Activated CD4-positive, alpha-beta memory T cell treated with anti-CD3 and anti-CD28 coated beads, Interleukin-2, amount 10 ng/mL, durations not matched to agents 7 days and 5 days (primary cell): ENCODE results near the gene KCNA10. TPM values are rescaled to one million over a fixed set of nuclear protein-coding genes. Genes with fewer than 3 reads are reported as not detected.

ENCODE experiments used
- CTCF ChIA-PET: fragments of 350-600 bp; sonication (Branson Sonifier 250); formaldehyde crosslinking; loops from one replicate; lab custom pipeline; 2021; ENCODE audit warnings: antibody characterized with exemption, inconsistent platforms; lab: Charles Lee
- POLR2A ChIA-PET: fragments of 350-600 bp; sonication (Branson Sonifier 250); formaldehyde crosslinking; loops from one replicate; lab custom pipeline; 2021; ENCODE audit warnings: antibody characterized with exemption; lab: Charles Lee
- DNase-seq: peaks from one replicate; pipeline ENCODE4 v3.0.0-alpha.2; 2020
- H3K27ac Mint-ChIP-seq: one replicate; pipeline ENCODE4 v1.8.0; 2021; ENCODE audit warnings: mild to moderate bottlenecking, mixed read lengths
- H3K27me3 Mint-ChIP-seq: one replicate; pipeline ENCODE4 v1.8.0; 2021; ENCODE audit warnings: mixed read lengths
- H3K36me3 Mint-ChIP-seq: one replicate; pipeline ENCODE4 v1.8.0; 2021; ENCODE audit warnings: low read depth, mixed read lengths
- H3K4me1 Mint-ChIP-seq: one replicate; pipeline ENCODE4 v1.8.0; 2021; ENCODE audit warnings: mixed read lengths
- H3K4me3 Mint-ChIP-seq: one replicate; pipeline ENCODE4 v1.8.0; 2021; ENCODE audit warnings: mild to moderate bottlenecking, mixed read lengths
- H3K9me3 Mint-ChIP-seq: one replicate; pipeline ENCODE4 v1.8.0; 2021; ENCODE audit warnings: mixed read lengths
- total RNA-seq, 2 experiments: library from RNA; stranded (reverse); gene quantifications; one replicate each; pipeline ENCODE4 v1.2.3, GENCODE V29; 2021

KCNA10 gene
- total RNA-seq, 2 experiments from 2014 or later: not detected

GRCh38 chr1:110481968-110482623 is 36.9 kb downstream of the KCNA10 start:
- Mint-ChIP-seq H3K27me3 (peaks cover 32% of the 10 kb centered on the region), H3K36me3 (no peaks in the 10 kb centered on the region), H3K4me3 (no peak overlapping the region), H3K4me1 (peaks cover 3% of the 10 kb centered on the region), H3K27ac (no peak overlapping the region), H3K9me3 (no peaks in the 10 kb centered on the region)
- ChIA-PET CTCF (interaction anchor here (1.8 to 3.0 kb wide), 2 partner anchors 14 to 22 kb away, joined by 4 to 18 read pairs; no protein-coding TSS in a partner anchor), POLR2A (no interaction called here)
- DNase-seq: no peak

DNA sequence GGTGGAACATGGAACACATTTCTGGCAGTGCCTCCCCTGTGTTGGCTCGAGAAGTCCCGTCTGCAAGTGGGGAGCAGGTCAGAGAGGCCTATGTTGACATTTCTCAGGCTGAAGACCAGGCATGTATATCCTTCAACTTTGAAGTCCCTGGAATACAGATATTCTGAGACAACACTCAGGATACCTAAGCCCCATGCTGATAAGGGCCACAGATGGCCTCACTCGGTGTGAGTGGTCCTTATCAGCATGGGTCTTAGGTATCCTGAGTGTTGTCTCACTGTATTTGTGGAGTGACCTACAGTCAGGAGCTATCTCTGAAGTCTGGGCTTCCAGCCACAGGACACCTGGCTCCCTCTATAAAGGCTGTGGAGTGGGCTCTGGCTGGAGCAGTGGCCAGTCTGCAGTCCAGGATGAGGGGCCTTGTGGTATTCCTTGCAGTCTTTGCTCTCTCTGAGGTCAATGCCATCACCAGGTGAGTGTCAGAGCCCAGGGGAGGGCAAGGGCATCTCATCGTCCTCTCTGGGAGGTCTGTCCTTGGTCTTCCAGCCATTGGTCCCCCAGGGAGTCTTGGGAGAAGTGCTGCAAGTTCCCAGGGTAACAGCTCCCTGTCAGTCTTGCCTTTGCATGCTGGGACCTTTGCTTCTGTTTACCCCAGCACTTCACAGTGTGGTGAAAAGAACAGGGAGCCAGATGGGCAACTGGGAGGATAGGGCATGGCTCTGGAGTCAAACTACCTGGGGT is 38.4 kb downstream of the KCNA10 start:
- CTCF ChIA-PET: interaction anchor here (0.7 to 3.0 kb wide), 3 partner anchors 15 to 21 kb away, joined by 3 to 18 read pairs (median 3); no protein-coding TSS in a partner anchor
- Mint-ChIP-seq H3K4me3 (no peak overlapping the region), H3K36me3 (no peaks in the 10 kb centered on the region), H3K9me3 (no peaks in the 10 kb centered on the region), H3K27ac (no peak overlapping the region), H3K4me1 (peaks cover 3% of the 10 kb centered on the region), H3K27me3 (peaks cover 25% of the 10 kb centered on the region)
- DNase-seq: no peak
- POLR2A ChIA-PET: no interaction called here

GRCh38 chr1:110478886-110479285 is 40.1 kb downstream of the KCNA10 start:
- peaks cover 20% of the 10 kb centered on the region for H3K27me3 Mint-ChIP-seq
- peaks cover 3% of the 10 kb centered on the region for H3K4me1 Mint-ChIP-seq
- POLR2A ChIA-PET: interaction anchor here (1.2 kb wide), 1 partner anchor 50 kb away, joined by 3 read pairs; no protein-coding TSS in a partner anchor

DNA sequence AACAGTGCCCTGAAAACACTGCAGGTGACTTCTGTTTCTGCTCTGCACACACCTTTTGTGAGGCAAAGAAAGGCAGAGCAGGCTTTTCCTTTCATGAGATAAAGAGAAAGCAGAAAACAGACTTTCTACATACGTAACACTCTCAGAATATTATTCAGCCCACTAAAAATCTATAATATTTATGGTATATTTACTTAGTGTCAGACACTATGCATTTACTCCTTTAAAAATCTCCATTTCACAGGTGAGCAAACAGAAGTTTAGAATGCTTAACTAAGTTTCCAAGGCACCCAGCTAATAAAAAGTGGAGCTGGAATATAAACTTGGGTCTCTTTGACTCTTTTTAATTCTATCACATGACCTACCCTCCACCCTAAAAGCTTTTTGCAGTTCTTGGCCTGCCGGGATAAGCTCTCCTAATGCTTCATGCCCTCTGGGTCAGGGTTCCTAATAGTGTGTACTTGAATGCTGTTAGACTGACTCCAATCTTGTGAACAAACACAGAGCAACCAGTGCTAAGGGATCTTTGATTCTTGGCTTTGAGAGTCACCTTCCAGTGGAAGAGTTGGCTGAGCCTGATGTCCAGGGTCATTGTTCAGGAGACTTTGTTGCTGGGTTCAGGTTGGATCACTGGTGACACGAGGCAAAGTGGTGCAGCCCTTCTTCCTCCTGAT is 40.9 kb downstream of the KCNA10 start:
- ChIA-PET POLR2A (interaction anchor here (1.2 kb wide), 1 partner anchor 49 kb away, joined by 3 read pairs; no protein-coding TSS in a partner anchor), CTCF (interaction anchor here (1.2 to 3.3 kb wide), 2 partner anchors 14 to 18 kb away, joined by 3 to 17 read pairs; no protein-coding TSS in a partner anchor)
- Mint-ChIP-seq H3K4me1 (peaks cover 3% of the 10 kb centered on the region), H3K27me3 (peaks cover 12% of the 10 kb centered on the region), H3K4me3 (no peak overlapping the region), H3K27ac (no peak overlapping the region), H3K9me3 (no peaks in the 10 kb centered on the region), H3K36me3 (no peaks in the 10 kb centered on the region)
- no peak for DNase-seq

More at GRCh38 chr1:110478886-110479285, 40.1 kb downstream of the KCNA10 start:
- no peak overlapping the region for H3K4me3 Mint-ChIP-seq
- CTCF ChIA-PET: interaction anchor here (3.3 kb wide), 1 partner anchor 17 kb away, joined by 17 read pairs; no protein-coding TSS in a partner anchor
- no peaks in the 10 kb centered on the region for H3K9me3 Mint-ChIP-seq
- H3K27ac Mint-ChIP-seq: no peak overlapping the region
- no peaks in the 10 kb centered on the region for H3K36me3 Mint-ChIP-seq
- no peak for DNase-seq

DNA sequence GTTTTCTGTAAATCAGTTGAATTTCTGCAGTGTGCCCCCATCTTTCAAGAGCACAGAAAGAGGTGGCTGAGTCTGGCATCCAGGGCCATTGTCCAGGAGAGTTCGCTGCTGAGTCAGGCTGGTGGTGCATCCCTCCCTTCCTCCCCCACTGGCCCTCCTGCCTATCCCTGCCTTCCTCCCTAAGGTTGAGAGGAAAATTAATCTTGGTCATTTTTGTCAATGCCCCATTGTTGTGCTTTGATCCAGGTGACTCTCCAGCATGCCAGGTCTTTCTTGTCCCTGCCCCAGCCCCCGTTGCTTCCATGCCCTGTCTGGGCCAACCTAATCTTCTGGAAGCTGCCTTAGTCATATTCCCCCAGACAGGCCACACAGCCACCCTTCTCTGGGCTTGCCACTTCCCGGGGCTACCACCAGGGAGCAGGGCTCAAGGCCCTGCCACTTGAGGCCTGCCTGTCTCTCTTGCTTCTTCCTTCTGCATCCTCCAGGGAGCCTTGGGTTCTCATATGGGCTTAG is 41.5 kb downstream of the KCNA10 start:
- no peak overlapping the region for H3K27ac Mint-ChIP-seq
- no peaks in the 10 kb centered on the region for H3K9me3 Mint-ChIP-seq
- H3K27me3 Mint-ChIP-seq: peaks cover 13% of the 10 kb centered on the region
- no peak overlapping the region for H3K4me3 Mint-ChIP-seq
- peaks cover 3% of the 10 kb centered on the region for H3K4me1 Mint-ChIP-seq
- peak; percentile 24 for DNase-seq
- POLR2A ChIA-PET: interaction anchor here (1.2 kb wide), 1 partner anchor 48 kb away, joined by 3 read pairs; no protein-coding TSS in a partner anchor
- H3K36me3 Mint-ChIP-seq: no peaks in the 10 kb centered on the region
- CTCF ChIA-PET: interaction anchor here (1.2 to 3.3 kb wide), 2 partner anchors 14 to 19 kb away, joined by 3 to 17 read pairs; no protein-coding TSS in a partner anchor

DNA sequence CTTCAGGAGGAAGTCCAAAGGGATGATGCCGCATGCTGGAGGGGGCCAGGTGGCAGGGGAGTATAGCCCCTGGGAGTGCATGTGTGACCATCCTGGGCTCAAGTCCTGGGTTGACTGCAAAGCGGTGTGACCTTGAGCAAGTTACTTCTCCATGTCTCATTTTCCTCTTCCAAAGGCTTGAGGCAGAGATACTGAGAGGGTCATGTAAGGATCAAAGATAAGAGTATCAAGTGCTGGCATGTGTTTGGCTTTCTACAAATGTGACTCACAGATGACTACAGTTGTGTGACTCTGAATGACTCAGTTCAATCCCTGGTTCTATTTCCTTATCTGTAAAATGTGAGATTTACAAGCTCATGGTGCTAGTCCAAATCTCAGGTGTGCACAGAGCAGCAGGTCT is 41.9 kb downstream of the KCNA10 start:
- Mint-ChIP-seq H3K4me1 (peaks cover 3% of the 10 kb centered on the region), H3K36me3 (no peaks in the 10 kb centered on the region), H3K27me3 (peaks cover 9% of the 10 kb centered on the region), H3K27ac (no peak overlapping the region), H3K9me3 (no peaks in the 10 kb centered on the region), H3K4me3 (no peak overlapping the region)
- ChIA-PET POLR2A (no interaction called here), CTCF (interaction anchor here (1.2 to 3.3 kb wide), 2 partner anchors 13 to 19 kb away, joined by 3 to 17 read pairs; no protein-coding TSS in a partner anchor)
- DNase-seq: no peak

DNA sequence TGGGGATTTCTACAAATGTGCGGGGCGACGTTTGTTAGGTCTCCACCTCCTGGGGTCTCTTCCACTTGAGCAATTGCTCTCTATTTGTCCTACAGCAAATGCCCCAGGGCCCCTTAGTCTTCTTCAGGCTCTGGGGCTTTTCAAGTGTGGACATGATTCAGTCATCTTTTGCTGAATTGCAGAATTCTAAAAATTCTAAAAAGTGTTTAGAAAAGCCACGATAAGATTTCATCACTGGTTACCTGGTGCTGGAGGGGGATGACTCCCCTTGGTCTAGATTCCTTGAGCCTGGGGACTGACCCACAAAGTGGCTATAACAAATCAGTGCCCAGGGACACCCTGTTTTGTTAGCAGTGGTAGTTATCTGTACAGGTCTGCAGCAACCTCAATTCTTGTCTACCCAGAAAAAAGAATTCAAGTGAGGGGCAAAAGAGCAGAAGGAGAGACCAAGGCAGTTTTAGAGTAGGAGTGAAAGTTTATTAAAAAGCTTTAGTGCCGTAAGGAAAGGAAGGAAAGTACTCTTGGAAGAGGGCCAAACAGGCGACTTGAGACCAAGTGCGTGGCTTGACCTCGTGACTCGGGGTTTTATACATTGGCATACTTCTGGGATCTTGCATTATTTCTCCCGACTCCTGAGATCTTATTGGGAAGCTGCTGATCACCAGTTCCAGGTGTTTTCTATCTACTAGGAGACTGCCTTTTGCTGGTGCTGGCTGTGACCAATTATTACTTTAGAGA is 42.8 kb downstream of the KCNA10 start:
- CTCF ChIA-PET: interaction anchor here (3.3 kb wide), 1 partner anchor 20 kb away, joined by 17 read pairs; no protein-coding TSS in a partner anchor
- Mint-ChIP-seq H3K4me3 (no peak overlapping the region), H3K36me3 (no peaks in the 10 kb centered on the region), H3K27ac (no peak overlapping the region), H3K4me1 (peaks cover 3% of the 10 kb centered on the region), H3K27me3 (peaks cover 7% of the 10 kb centered on the region), H3K9me3 (no peaks in the 10 kb centered on the region)
- POLR2A ChIA-PET: no interaction called here
- DNase-seq: no peak

- no peaks in the 10 kb centered on the region for H3K9me3 Mint-ChIP-seq
- H3K4me3 Mint-ChIP-seq: no peak overlapping the region
- DNase-seq: no peak
- peaks cover 3% of the 10 kb centered on the region for H3K4me1 Mint-ChIP-seq
- H3K27me3 Mint-ChIP-seq: peaks cover 10% of the 10 kb centered on the region
- POLR2A ChIA-PET: no interaction called here
- H3K27ac Mint-ChIP-seq: no peak overlapping the region
- no peaks in the 10 kb centered on the region for H3K36me3 Mint-ChIP-seq
- CTCF ChIA-PET: interaction anchor here (3.3 kb wide), 1 partner anchor 21 kb away, joined by 17 read pairs; no protein-coding TSS in a partner anchor
Measured at GRCh38 chr1:110475362-110476027, 43.5 kb downstream of the KCNA10 start.

- H3K4me3 Mint-ChIP-seq: no peak overlapping the region
- peaks cover 3% of the 10 kb centered on the region for H3K4me1 Mint-ChIP-seq
- H3K27me3 Mint-ChIP-seq: peaks cover 13% of the 10 kb centered on the region
- ChIA-PET POLR2A (no interaction called here), CTCF (interaction anchor here (1.1 kb wide), 1 partner anchor 15 kb away, joined by 3 read pairs; no protein-coding TSS in a partner anchor)
- DNase-seq: no peak
- H3K36me3 Mint-ChIP-seq: no peaks in the 10 kb centered on the region
- no peaks in the 10 kb centered on the region for H3K9me3 Mint-ChIP-seq
- no peak overlapping the region for H3K27ac Mint-ChIP-seq
Measured at GRCh38 chr1:110474444-110474843, 44.5 kb downstream of the KCNA10 start.

- Mint-ChIP-seq H3K36me3 (no peaks in the 10 kb centered on the region), H3K4me3 (no peak overlapping the region), H3K27me3 (peaks cover 14% of the 10 kb centered on the region), H3K27ac (no peak overlapping the region), H3K4me1 (peaks cover 1% of the 10 kb centered on the region), H3K9me3 (no peaks in the 10 kb centered on the region)
- DNase-seq: no peak
- ChIA-PET CTCF (interaction anchor here (1.7 to 2.0 kb wide), 2 partner anchors 23 to 269 kb away, joined by 3 to 5 read pairs; no protein-coding TSS in a partner anchor), POLR2A (interaction anchor here (1.2 kb wide), 1 partner anchor 21 kb away, joined by 3 read pairs; no protein-coding TSS in a partner anchor)
Measured at GRCh38 chr1:110472546-110472945, 46.4 kb downstream of the KCNA10 start.

GRCh38 chr1:110471131-110471530 is 47.8 kb downstream of the KCNA10 start:
- DNase-seq: no peak

More at GRCh38 chr1:110471131-110471530, 47.8 kb downstream of the KCNA10 start:
- H3K4me1 Mint-ChIP-seq: no peaks in the 10 kb centered on the region
- no peak overlapping the region for H3K27ac Mint-ChIP-seq
- POLR2A ChIA-PET: no interaction called here
- CTCF ChIA-PET: interaction anchor here (2.0 kb wide), 1 partner anchor 25 kb away, joined by 5 read pairs; no protein-coding TSS in a partner anchor
- H3K36me3 Mint-ChIP-seq: no peaks in the 10 kb centered on the region
- H3K9me3 Mint-ChIP-seq: no peaks in the 10 kb centered on the region
- no peak overlapping the region for H3K4me3 Mint-ChIP-seq
- H3K27me3 Mint-ChIP-seq: peaks cover 14% of the 10 kb centered on the region
